GM18498 (cell line): ENCODE measurements around the gene PAQR4.

ENCODE experiments used
- ATAC-seq: cut with Tn5 transposase; IDR thresholded peaks from one replicate; pipeline ENCODE4 v1.9.1; 2021; ENCODE audit warnings: mild to moderate bottlenecking, moderate library complexity; ENCODE audit not compliant: unreplicated experiment

PAQR4 gene

GRCh38 chr16:2977440-2977839 is 8.3 kb downstream of the PAQR4 start:
- ATAC-seq, result no peak

GRCh38 chr16:2979669-2980226 is 10.6 kb downstream of the PAQR4 start:
- no peak for ATAC-seq

DNA sequence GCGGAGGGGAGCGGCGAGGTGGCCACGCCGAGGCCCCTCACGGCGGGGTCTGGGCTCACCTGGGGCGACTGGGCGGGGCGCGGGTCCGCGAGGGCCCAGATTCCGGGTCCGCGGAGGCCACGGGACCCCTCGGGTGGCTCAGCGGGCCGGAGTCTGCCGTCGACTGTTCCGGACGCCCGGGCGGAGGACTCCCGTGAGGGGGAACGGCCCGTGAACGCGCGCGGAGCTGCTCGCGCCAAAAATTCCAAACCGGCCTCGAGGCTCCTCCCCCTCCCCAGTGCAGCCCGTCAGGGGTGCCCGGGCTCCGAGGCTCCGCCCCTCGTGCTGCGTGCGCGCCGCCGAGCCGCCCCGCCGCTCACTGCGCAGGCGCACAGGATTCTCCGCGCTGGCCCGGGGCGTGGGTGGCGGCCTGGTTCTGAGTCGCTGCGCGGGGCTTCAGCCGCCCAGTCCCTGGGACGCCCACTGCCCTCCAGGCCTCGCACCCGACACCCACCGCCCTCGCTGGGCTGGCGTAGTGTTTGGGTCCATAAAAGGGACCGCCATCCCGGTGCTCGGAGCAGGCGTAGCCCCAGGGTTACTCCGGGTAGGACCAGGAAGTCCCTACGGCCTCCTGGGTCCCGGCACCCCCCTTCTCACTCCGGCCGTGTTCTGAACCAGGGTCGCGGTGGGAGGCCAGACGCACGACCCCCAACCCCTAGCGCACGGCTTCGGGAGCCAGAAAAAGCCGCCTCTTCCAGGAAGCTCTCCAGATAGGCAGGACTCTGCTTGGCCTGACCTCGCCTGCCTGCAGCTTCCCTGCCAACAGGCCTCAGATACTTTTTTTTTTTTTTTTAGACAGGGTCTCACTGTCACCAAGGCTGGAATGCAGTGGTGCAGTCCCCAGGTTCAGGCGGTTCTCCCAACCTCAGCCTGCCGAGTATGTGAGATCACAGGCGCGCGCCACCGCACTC is 11.4 kb downstream of the PAQR4 start, which contains the start of gene PKMYT1:
TSS of gene PKMYT1 (minus strand) at position 220 of the 950 bp plus-strand sequence. CDS start 789 bp downstream, outside the sequence.
- peak; percentile 82 for ATAC-seq

GRCh38 chr16:2981177-2981898 is 12.2 kb downstream of the PAQR4 start:
- ATAC-seq, result no peak

DNA sequence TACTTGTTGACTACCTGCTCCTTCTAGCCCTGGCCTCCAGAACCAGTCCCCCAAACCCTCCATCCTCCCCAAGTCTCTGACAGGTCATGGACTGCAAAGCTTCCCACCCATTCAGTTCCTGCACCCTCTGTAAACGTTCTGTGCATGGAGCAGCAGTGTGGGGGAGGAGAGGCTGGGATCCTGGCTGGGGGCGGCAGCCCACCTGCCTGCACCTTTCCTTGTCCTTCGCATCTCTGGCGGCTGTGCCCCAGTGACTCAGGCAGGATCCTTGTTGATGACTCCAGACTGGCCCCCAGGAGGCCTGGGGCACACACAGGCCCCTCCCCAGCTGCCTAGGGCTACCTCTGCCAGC is 12.7 kb downstream of the PAQR4 start:
- ATAC-seq, result no peak

DNA sequence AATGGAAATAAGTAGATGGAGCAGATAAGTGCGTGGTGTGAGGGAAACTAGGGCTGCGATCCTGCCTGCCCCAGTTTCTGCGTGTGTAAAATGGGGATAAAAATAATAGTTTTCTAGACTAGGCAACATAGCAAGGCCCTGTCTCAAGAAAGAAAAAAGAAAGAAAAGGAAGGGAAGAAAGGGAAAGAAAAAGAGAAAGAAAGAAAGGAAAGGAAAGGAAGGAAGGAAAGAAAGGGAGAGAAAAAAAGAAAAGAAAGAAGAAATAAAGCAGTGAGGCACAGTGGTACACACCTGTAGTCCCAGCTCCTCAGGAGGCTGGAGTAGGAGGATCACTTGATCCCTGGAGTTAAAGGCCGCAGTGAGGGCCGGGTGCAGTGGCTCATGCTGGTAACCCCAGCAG is 13.3 kb downstream of the PAQR4 start:
- ATAC-seq, result no peak

DNA sequence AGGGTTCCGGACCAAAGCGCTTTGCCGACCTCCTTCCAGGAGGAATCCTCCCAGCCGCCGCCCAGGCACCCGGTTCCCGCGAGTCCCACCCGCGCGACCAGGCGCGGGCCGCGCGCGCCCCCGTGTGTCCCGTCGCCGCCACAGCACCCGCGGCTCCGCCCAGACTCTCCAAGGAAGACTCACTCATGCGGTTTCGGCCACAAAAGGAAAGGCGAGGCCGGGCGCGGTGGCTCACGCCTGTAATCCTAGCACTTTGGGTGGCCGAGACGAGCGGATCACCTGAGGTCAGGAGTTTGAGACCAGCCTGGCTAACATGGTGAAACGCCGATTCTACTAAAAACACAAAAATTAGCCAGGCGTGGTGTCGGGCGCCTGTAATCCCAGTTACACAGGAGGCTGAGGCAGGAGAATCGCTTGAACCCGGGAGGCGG is 14.6 kb downstream of the PAQR4 start:
- peak; percentile 43 for ATAC-seq

- no peak for ATAC-seq
These were observed 16.3 kb downstream of the PAQR4 start for GRCh38 chr16:2985462-2985861.

DNA sequence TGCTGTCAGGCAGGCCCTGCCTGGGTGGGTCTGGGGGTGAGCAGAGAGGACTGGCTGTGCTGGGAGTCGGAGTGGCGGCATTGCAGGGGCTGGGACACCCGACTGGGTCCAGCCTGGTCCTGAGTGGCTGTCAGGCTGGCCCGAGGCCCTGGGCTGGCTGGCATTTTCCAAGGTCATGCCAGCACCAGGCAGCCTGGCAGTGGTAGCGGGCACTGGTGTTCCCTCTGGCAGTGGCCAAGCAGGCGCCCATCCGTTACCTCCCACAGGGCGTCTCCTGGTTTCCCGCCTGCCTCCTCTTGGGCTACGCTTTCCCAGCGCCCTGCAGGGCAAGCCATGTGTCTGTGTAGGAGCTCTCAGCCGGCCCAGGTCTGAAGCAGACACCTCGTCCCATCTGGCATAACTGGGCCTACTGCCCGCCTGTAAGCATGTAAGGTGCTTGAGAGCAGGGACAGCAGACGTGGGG is 16.8 kb downstream of the PAQR4 start:
- no peak for ATAC-seq

DNA sequence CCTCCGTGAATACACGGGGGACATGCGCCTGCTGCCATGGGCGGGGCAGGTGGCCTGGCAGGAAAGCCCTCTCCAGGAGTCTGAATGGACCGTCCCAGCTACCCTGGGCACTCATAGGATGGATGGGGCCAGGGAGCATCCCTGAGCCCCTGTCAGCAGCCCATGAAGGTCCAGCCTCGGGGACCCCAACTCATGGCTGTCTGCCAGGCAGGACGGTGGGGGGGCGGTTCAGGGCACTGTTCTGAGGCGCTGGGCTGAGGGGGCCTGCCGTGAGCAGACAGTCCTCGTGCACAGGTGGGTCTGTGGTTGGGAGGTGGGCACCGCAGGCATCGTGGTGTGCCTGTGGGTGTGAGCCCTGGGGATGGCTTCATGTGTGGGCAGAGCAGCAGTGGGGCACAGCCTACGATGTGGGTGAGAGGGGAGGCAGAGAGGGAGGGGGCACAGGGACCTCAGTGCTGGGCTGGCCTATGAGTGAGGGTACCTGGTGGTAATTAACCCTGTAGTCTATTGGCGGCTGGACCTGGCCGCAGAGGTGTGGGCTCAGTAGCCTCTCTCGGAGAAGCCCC is 17.6 kb downstream of the PAQR4 start:
- no peak for ATAC-seq

- no peak for ATAC-seq
These were observed 18.1 kb downstream of the PAQR4 start for GRCh38 chr16:2987286-2987685.

DNA sequence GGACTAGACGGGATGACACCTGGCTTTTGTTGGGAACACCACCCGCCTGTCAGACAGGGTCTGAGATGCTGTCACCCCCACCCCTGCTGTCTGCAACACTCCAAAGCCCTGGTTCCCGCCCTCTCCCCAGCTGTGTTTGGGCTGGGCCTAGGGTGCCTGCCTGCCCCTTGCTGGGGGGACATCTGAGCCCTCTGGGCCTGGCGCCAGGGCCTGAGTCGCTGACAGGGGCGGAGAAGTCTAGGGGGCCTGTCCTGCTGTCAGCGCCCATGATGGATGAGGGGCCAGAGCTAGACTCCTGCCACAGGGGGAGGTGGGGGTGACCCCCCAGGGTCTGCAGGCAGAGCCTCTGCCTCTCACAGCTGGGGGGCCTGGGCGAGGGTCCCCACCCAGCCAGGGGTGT is 18.7 kb downstream of the PAQR4 start:
- no peak for ATAC-seq

GRCh38 chr16:2988590-2989099 is 19.5 kb downstream of the PAQR4 start:
- ATAC-seq, result no peak

DNA sequence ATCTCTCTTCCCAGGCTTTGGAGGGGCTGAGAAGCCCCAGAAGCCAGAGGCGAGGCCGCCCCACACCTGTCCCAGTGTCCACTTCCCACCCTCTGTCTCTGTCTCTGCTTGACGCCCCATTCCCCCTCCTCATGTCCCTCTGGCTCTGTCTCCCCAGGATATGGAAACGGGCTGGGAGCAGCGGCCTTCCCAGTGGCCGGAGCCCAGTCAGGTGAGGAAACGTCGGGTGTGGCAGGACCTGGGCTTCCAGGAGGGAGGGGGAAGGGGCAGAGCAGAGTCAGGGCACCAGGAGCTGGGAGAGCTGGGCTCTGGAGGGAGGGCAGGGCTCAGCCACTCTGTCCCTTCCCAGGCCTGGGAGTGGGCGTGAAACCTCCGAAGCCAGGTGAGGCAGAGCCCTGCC is 21.7 kb downstream of the PAQR4 start:
- no peak for ATAC-seq

- no peak for ATAC-seq
These were observed 22.6 kb downstream of the PAQR4 start for GRCh38 chr16:2991566-2992261.

- ATAC-seq, result no peak
These were observed 23.4 kb downstream of the PAQR4 start for GRCh38 chr16:2992383-2993081.

- ATAC-seq, result no peak
These were observed 27.1 kb downstream of the PAQR4 start for GRCh38 chr16:2996298-2996697.

- ATAC-seq, result no peak
These were observed 30.8 kb downstream of the PAQR4 start for GRCh38 chr16:2999929-3000328.

- ATAC-seq, result no peak
These were observed 31.4 kb downstream of the PAQR4 start for GRCh38 chr16:3000540-3000939.

DNA sequence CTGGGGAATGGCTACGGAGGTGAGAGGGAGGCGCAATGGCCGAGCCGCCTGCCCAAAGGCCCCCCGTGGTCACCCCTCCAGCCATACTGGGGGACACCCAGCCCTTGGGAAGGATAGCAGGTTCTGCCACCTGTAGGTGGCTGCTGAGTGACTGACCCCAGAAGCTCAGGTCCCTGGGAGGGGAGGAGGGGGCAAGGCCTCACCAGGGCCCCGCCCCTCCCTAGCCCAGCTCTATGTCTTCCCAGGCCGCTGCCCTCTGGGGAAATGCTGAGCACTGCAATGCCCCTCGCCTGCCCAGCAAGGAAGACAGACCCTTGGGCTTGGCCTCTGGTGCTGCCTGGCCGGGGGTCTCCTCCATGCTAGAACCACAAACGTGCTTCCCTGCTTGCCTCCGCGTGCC is 32.2 kb downstream of the PAQR4 start:
- no peak for ATAC-seq
